LoVo (cell line): ENCODE data around the gene CTXND2.
A peak's percentile ranks its signal among the peaks of the same experiment; 100 is the strongest.
"Not testable (repeated sequence)": the region's sequence is repeated elsewhere in the genome, so short reads cannot be mapped to it uniquely, and the experiment has no call there.

Experiments used
- DNase-seq: peaks from one replicate; pipeline ENCODE4 v3.0.0-alpha.2; 2016; ENCODE audit warnings: low spot score

Gene CTXND2

DNA sequence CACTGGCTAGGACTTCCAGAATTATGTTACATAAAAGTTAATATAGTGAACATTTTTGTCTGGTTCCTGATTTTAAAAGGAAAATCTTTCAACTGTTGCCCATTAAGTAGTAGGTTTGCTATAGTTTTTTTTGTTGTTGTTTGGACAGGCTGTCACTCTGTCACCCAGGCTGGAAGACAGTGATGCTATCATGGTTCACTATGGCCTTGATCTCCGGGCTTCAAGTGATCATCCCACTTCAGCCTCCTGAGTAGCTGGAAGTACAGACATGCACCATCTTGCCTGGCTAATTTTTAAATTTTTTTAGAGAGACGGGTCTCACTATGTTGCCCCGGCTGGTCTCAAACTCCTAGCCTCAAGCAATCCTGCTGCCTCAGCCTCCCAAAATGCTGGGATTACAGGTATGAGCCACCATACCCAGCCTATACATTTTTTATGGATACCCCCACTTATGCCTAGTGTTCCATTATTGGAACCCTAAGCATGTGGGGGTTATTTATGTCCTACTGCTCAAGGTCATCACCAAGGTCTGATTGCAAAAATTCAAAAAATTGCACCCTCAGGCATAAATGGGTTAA lies 6.5 kb downstream of the CTXND2 start:
- DNase-seq = no peak

DNA sequence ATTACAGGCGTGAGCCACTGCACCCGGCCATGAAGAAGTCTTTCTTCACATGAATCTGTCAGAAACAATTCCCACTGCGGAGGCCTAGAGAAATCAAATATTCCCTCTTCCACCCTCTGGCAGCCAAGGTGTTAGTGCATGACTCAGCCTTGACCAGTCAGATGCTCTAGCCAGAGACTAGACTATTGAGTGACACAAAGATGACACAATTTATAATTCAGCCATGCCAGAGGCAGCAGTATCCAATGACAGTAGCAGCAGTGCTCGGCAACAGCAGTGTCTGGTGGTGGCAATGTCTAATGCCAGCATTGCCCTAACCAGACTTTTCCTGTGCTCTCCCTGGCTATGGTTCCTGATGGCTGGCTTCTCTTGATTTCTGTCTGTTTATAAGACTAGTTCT lies 8.7 kb downstream of the CTXND2 start:
- peak; percentile 37 for DNase-seq

DNA sequence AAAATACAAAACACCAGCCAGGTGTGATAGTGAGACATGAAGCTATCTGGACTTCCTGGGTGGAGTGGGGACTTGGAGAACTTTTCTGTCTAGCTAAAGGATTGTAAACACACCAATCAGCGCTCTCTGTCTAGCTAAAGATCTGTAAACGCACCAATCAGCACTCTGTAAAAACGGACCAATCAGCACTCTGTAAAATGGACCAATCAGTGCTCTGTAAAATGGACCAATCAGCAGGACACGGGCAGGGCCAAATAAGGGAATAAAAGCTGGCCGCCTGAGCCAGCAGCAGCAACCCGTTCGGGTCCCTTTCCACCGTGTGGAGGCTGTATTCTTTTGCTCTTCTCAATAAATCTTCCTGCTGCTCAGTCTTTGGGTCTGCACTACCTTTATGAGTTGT lies 12.9 kb downstream of the CTXND2 start:
- not testable (repeated sequence) for DNase-seq

DNA sequence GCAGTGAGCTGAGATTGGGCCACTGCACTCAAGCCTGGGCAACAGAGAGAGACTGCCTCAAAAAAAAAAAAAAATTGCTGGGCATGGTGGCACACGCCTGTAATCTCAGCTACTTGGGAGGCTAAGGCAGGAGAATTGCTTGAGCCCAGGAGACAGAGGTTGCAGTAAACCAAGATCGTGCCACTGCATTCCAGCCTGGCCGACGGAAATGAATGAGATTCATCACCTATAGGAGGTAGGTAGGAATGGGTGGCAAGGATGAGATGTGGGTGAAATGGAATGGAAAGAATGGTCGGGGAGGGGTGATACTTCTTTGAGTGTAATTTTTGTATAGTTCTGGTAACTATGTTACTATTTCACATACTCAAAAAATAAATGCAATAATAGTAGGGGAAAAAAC lies 15.4 kb downstream of the CTXND2 start:
- no peak for DNase-seq

DNA sequence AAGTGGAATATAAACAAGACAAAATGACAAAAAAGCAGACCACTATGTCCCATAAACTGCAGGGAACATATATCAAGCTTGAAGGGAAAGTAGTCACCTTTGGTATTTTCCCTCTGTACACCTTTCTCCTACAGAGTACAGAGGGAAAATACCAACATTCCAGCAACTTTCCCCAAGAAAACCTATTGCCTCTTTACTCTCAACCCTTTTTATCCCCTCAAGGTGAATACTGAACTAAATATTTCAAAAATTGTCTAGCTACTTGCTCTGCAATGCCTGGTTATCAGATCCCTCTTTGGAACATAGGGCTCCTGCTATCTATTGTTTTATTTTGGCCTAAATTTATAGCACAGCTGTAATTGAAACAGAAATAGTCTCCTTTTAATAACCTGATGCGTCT lies 15.8 kb downstream of the CTXND2 start:
- no peak for DNase-seq

DNA sequence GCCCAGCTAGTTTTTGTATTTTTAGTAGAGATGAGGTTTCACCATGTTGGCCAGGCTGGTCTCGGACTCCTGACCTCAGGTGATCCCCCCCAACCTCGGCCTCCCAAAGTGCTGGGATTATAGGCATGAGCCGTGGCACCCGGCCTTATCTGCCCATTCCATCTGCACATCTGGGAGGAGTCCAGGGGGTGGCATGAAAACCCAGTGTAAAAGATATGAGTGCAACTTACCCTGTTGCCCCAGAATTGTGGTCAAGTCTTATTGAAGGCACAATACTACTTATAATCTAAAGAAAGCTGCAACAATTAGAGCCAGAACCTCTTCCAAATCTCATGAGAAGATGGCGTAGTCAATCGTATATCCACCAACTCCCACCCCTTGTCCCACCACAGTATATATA lies 18.4 kb downstream of the CTXND2 start:
- DNase-seq = no peak

DNA sequence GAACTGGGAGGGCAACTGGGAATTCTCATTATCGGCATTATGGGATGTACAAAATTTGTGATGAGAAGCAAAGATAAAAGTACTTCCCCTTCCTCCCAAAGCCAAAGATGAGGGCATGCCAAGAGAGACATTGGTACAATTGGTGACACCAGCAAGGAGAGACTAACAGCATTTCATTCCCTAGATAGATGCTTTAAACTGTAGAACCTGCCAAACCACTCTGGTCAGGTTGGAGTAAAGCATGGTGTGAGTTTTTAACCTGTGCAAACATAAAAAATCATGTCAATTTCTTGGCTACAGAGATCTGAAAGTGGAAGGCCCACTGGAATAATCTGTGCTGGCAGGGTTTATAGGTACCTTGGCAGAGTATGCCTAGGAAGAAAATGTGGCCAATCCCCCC lies 19.4 kb downstream of the CTXND2 start:
- no peak for DNase-seq

DNA sequence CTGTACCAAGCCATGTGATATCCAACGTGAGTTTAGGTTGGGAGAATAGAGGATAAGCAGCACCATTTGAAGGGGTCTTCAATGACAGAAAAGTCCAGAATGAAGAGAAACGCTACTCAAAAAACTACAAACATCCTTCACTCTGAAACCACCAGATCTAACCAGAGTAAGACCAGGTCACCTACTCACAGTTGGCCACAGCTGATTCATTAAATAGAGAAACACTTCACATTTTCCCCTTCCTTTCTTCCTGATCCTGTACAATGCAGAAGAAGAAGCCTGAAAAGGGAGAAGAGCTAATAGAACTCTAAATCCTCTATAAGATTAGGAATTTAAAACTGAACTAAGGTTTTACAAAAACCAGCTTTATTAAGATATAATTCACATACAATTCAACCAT lies 19.9 kb downstream of the CTXND2 start:
- DNase-seq = no peak

DNA sequence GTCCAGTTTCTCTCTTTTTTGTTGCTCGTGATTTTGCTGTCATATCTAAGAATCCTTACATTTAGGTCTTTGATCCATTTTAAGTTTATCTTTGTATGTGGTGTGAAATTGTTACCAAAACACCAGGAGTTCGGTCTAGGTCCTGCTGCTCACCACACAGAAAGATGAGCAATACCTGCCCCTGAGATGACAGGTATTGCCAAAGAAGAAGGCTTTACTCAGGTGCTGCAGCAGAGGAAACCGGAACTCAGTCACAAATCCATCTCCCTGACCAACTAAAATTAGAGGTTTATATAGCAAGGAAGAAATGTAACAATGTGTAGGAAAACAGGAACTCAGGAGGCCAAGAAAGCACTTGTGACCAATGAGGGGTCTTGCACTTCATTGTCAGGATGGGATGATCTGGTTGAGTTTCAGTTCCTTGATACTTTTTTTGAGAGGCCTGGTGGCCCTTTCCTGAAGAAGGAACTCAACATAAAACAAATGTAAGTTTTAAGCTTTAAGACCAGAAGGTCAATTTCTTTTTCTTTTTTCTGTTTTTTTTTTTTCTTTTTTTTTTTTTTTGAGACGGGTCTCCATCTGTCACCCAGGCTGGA lies 22.7 kb downstream of the CTXND2 start:
- DNase-seq = no peak

DNA sequence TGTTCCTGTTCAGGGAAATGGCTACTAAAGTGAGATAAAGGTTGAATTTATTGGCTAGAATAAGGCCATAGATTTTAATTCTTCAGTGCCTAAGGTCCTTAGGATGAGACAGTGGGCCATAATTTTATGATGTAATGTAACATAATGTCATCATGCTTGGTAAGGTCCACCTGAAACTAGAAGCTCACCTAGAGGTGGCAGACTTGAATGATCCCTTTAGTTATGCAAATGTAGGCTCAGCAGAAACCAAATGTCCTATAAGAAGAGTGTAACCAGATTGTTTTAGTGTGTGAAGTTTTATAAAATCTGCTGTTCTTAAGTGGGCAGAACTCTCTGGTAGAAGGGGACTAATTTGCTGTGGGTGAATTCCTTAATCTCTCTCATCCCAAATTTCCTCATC lies 25.7 kb downstream of the CTXND2 start:
- no peak for DNase-seq

DNA sequence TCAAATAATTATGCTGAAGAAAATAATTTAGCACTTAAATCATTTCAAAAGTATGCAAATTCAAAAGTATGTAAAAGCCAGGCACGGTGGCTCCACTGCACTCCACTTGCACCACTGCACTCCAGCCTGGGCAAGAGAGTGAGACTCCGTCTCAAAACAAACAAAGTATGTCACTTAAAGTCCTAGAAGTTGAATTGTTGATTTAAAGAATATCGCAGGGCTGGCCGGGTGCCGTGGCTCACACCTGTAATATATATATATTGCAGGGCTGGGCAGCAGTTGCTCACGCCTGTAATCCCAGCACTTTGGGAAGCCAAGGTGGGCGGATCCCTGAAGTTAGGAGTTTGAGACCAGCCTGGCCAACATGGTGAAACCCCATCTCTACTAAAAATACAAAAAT lies 30.5 kb downstream of the CTXND2 start:
- no peak for DNase-seq

DNA sequence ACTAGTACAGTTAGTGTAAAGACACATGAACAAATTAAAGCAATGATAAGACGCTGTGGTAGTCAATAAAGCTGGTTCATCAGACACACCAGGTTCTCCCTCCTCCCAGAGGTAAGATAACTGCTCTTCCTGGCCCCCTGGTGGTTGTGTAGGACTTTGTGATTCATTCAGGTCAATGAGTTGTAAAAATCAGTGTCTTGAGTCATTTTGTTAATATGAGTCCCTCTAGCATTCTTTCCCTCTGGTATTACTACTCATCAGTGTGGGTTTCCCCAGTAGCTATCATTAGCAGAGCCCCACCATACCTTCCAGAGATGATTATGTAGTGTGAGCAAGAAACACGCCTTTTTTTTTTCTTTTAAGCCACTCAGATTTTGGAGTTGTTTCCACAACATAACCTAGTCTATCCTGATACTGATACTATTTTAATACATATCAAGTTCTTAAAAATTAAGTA lies 35.6 kb downstream of the CTXND2 start:
- peak; percentile 85 for DNase-seq

DNA sequence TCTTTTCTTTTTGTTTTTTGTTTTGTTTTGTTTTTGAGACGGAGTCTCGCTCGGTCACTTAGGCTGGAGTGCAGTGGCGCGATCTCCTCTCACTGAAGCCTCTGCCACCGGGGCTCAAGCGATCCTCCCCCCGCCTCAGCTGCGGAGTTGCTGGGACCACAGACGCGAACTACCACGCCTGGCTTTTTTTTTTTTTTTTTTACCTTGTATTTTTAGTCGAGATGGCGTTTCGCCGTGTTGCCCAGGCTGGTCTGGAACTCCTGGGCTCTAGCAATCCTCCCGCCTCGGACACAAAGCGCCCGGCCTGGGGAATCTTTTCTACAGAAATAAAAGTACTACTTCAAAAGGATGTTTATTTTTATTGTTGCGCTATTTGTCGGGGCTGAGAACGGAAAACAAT lies 38.1 kb downstream of the CTXND2 start:
- DNase-seq = no peak

DNA sequence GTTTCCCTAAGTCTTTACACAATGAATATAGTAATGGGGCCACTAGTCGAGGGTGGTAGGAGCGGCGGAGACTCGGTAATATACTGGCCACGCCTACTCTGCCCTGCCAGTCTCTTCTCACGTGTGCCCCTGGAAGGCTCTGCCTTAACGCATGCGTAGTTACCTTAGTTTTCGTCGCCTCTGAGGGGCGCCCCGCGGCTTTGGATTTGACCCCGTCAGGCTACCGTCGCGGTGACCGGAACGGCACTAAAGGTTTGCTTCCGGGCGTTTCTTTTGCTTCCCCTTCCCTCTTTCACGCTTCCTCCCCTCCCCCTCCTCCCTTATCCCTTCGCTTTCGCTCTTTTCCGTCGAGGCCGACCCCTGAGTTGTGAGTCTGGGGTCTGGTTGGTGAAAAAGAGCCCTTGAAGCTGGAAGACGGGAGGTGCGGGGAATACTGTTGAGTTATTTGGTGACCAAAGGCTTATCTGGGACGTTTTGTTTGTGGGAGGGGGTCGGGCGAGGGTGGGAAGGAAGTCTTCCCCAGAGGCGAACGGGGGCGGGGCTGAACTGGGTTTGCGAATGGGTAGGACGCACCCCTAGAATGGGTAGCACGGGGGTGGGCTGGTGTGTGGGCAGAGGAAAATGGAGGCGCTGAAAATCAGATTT lies 39.3 kb downstream of the CTXND2 start, which contains the start of gene SETDB1:
Gene SETDB1 (plus strand): TSS at position 267 of the 645 bp plus-strand sequence. CDS start 1,352 bp downstream, outside the sequence.
- DNase-seq = peak; percentile 99

DNA sequence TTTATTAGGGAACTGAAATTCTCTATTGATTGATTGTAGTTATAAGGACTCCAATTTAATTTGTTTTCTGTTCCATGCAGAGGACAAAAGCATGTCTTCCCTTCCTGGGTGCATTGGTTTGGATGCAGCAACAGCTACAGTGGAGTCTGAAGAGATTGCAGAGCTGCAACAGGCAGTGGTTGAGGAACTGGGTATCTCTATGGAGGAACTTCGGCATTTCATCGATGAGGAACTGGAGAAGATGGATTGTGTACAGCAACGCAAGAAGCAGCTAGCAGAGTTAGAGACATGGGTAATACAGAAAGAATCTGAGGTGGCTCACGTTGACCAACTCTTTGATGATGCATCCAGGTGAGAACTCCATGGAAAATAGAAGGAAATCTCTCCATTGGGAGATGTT lies 40.7 kb downstream of the CTXND2 start:
- no peak for DNase-seq

DNA sequence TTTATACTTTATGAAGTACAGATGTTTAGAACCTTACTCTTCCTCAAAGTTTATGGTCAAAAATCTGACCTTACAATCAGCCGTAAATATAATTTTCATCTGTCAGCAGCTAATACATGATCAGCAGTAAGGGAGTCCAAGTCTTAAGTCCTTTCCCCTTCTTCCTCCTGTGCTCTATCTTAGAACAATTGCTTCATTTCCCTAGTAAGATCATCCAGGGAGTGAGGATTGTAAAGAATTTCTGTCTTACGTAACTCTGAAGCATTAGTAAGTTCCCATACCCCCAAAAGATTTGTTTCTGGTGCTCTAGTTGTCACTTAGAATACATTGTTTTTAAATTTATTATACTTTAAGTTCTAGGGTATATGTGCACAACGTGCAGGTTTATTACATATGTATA lies 41.4 kb downstream of the CTXND2 start:
- no peak for DNase-seq

DNA sequence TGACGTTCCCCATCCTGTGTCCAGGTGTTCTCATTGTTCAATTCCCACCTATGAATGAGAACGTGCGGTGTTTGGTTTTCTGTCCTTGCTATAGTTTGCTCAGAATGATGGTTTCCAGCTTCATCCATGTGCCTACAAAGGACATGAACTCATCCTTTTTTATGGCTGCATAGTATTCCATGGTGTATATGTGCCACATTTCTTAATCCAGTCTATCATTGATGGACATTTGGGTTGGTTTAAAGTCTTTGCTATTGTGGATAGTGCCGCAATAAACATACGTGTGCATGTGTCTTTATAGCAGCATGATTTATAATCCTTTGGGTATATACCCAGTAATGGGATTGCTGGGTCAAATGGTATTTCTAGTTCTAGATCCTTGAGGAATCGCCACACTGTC lies 41.8 kb downstream of the CTXND2 start:
- not testable (repeated sequence) for DNase-seq

DNA sequence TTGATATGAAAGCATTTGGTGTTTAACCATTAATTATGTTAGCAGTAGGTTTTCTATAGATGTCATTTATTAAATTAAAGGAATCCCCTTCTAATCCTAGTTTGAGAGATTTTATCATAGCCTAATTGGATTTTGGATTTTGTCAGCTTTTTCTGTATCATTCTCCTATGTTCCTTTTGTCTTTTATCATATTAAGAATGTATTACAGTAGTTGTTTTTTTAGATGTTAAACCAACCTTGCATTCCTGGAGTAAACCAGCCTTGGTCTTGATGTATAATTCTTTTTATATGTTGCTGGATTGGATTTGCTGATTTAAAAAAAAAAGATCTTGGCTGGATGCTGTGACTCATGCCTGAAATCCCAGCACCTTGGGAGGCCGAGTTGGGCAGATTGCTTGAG lies 44.8 kb downstream of the CTXND2 start:
- DNase-seq = no peak

DNA sequence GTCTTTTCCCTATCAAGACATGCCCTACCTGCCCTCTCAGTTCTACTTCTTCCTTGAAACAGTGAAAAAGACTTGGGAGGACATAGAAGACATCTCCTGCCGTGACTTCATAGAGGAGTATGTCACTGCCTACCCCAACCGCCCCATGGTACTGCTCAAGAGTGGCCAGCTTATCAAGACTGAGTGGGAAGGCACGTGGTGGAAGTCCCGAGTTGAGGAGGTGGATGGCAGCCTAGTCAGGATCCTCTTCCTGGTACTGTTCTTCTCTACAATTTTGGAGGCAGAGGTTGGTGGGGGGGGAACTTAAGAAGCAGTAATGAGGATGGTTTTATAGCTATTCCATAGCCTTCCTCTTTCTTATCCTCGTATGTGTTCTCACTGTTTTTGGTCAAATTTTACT lies 57.9 kb downstream of the CTXND2 start:
- no peak for DNase-seq

DNA sequence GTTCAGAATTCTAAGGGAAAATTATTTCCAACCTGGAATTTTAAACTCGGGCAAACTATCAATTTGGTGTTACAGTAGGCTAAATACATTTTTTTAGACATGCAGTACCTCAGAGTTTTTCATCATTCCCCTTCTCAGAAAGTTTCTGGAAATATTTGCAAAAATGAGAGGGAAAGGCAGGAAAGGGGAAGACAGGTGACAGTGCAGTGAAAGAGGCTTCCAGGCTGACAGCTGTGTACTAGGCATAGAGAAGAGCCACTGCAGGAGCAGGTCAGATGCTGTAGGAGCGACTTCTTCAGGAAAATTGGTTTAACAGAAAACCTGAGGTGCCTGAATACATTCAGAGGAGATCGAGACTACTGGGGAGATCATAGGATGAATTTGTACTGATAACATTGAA lies 67.8 kb downstream of the CTXND2 start:
- DNase-seq = no peak

DNA sequence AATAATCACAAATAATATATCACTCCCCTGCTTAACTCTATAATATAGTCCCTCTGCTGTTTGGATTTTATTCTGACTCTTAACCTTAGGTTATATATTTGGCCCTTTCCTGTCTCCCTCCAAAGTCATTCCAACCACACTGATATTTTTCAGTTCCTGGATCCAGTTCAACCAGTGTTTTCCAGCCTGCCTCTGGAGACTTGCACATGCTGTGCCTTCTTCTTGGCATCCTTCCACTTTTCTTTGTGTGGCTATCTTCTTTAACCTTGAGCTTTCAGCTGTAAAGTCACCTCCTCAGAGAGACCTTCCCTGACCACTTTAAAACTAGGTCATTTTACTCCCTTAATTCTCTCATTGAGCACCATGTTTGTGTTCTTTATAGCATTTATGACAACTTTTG lies 68.3 kb downstream of the CTXND2 start:
- DNase-seq = no peak

DNA sequence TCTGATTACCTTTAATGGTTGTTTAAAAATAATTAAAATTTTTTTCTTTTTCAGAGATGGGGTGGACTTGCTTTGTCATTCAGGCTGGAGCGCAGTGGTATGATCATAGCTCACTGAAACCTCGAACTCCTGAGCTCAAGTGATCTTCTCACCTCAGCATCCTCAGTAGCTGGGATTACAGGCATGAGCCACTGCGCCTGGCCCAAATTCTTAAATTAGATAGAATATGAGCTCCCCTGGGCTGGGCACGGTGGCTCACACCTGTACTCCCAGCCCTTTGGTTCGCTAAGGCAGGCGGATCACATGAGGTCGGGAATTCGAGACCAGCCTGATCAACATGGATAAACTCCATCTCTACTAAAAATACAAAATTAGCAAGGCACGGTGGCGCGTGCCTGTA lies 70.7 kb downstream of the CTXND2 start:
- no peak for DNase-seq

DNA sequence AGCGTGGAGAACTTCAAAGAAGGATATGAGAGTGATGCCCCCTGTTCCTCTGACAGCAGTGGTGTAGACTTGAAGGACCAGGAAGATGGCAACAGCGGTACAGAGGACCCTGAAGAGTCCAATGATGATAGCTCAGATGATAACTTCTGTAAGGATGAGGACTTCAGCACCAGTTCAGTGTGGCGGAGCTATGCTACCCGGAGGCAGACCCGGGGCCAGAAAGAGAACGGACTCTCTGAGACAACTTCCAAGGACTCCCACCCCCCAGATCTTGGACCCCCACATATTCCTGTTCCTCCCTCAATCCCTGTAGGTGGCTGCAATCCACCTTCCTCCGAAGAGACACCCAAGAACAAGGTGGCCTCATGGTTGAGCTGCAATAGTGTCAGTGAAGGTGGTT lies 73.7 kb downstream of the CTXND2 start:
- DNase-seq = no peak

DNA sequence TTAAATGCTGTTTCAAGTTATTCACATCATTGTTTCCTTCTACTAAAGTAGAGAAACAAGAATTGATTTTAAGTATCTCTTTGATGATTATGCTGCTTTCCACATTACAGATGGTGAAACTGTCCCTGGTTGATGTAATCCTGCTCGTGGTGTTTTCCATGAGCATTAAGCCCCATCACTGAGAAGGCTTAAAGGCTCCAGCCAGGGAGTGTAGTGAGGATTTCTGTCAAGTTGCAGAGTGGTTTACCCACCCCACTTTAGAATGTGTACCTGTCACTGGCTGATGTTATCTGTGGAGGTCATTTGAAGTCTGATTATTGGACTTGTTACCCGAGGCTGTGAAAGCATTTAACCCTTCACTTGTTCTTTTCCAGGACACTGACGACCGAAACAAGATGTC lies 74.8 kb downstream of the CTXND2 start:
- DNase-seq = no peak
